Thyroid gland (tissue), 4 donors: Measurements from ENCODE around the gene MGMT. TPM values are rescaled to one million over a fixed set of nuclear protein-coding genes. Genes with fewer than 3 reads are reported as not detected.

ENCODE experiments used
- DNase-seq, 2 donors: peaks; one replicate each; pipeline ENCODE4 v3.0.0-alpha.2; 2019
- H3K27ac ChIP-seq, 3 donors: fragments of 200-600 bp; sonication (generic); 1 replicate in 2 of 3; 2 replicates in 1 of 3; pipeline ENCODE4 v1.5.1; 2016 to 2019; ENCODE audit warnings: mild to moderate bottlenecking in 1 of 3, moderate library complexity in 1 of 3
- H3K27me3 ChIP-seq: fragments of 200-600 bp; sonication (generic); one replicate; pipeline ENCODE4 v1.5.1; 2019
- H3K36me3 ChIP-seq, 2 donors: fragments of 200-600 bp; sonication (generic); one replicate each; pipeline ENCODE4 v1.5.1; 2016 to 2019
- H3K4me1 ChIP-seq, 2 donors: fragments of 200-600 bp; sonication (generic); one replicate each; pipeline ENCODE4 v1.5.1; 2017 to 2019
- H3K4me3 ChIP-seq, 3 donors: fragments of 200-600 bp; sonication (generic); replicated peaks in 1 of 3; 1 replicate in 2 of 3; 2 replicates in 1 of 3; pipeline ENCODE4 v1.5.1; 2016; ENCODE audit warnings: mild to moderate bottlenecking in 1 of 3
- H3K9me3 ChIP-seq: fragments of 200-600 bp; sonication (generic); one replicate; pipeline ENCODE4 v1.5.1; 2017
- CTCF ChIP-seq, 6 experiments: fragments of 200-600 bp in 3 of 6; fragments of 450-650 bp in 3 of 6; sonication (generic) in 3 of 6; IDR thresholded peaks; one replicate each; pipeline ENCODE4 v1.5.1; 2016 to 2019; ENCODE audit warnings: antibody characterized with exemption in 6 of 6, mild to moderate bottlenecking in 2 of 6, inconsistent platforms in 1 of 6, moderate library complexity in 1 of 6
- POLR2A ChIP-seq, 2 donors: fragments of 450-650 bp; IDR thresholded peaks; one replicate each; pipeline ENCODE4 v1.6.1; 2017; ENCODE audit warnings: antibody characterized with exemption in 2 of 2, mild to moderate bottlenecking in 2 of 2, moderate library complexity in 1 of 2
- WGBS, 2 donors: methylation state at CpG; one replicate each; pipeline ENCODE4 v1.1.5; 2017; 5-methylcytosine and 5-hydroxymethylcytosine counted together
- intact Hi-C: fragments of 100-400 bp; cut with DNase I; formaldehyde crosslinking; loops from one replicate; pipeline ENCODE4 v1.15.1; 2023
- total RNA-seq, 4 donors: library from RNA; depleted of rRNA; stranded (reverse); fragments of >200 nt; gene quantifications; one replicate each; pipeline ENCODE4 v1.2.3, GENCODE V29; 2016

The MGMT gene
- total RNA-seq, 4 donors from 2014 or later, result 17.6 to 48.7 (median 30.7) TPM

GRCh38 chr10:129631870-129632623, 165.0 kb downstream of the MGMT start:
- WGBS, 2 donors, result 90 to 91% methylated on average over 17 of the region's 17 CpGs
- TF ChIP-seq POLR2A (IDR thresholded peaks at IDR 0.05) (no peak), CTCF (IDR thresholded peaks at IDR 0.05) (no peak)
- no peaks in the 10 kb centered on the region for H3K36me3 ChIP-seq
- no peak overlapping the region for H3K27ac ChIP-seq
- no peaks in the 10 kb centered on the region for H3K27me3 ChIP-seq
- DNase-seq, result no peak
- no peaks in the 10 kb centered on the region for H3K9me3 ChIP-seq
- H3K4me3 ChIP-seq, result no peak overlapping the region
- intact Hi-C loops, result no loop called here
- no peaks in the 10 kb centered on the region for H3K4me1 ChIP-seq

DNA sequence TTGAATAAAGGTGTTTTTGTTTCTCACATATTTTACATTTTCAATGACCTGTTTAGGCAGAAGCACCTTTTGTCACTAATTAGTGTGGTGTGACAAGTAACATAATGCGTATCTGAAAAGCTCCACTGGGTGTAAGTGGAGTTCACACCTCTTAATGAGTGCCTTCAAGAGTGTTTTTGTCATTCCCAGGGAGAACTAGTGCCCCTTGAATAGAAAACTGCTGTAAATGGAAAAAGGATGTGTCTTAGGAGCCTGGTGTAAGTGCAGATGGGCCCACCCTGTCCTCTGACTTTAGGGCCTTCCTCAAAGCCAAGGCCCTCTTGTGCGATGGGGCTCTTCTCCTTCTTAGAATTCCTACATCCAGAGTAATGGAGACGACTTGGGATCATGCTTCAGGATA, 170.0 kb downstream of the MGMT start:
- Histone ChIP-seq H3K4me3 (no peak overlapping the region), H3K4me1 (no peaks in the 10 kb centered on the region), H3K36me3 (no peaks in the 10 kb centered on the region), H3K27ac (no peak overlapping the region), H3K27me3 (no peaks in the 10 kb centered on the region), H3K9me3 (no peaks in the 10 kb centered on the region)
- no peak for DNase-seq
- WGBS, 2 donors, result 90 to 94% methylated on average over 3 of the region's 3 CpGs
- no peak for TF ChIP-seq POLR2A (IDR thresholded peaks at IDR 0.05)
- no peak for TF ChIP-seq CTCF (IDR thresholded peaks at IDR 0.05)
- intact Hi-C loops, result no loop called here

DNA sequence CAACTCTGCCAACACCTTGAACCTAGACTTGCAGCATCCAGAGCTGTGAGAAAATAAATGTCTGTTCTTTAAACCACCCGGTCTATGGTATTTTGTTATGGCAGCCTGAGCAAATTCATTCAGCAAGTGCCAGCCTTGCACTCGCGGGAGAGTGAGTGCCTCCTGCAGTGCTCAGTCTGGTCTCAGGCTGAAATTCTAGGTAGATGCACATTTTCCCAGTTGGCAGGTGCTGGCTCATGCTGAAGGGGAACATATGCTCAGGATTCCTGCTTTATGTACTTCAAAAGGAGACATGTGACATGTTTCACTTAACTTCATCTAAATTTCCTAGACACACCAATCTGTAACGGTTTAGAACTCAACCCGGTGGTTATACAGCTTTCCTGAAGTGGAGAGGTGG, 170.8 kb downstream of the MGMT start:
- no peak for TF ChIP-seq CTCF (IDR thresholded peaks at IDR 0.05)
- TF ChIP-seq POLR2A (IDR thresholded peaks at IDR 0.05), result no peak
- 76 to 90% methylated on average over 5 of the region's 5 CpGs for WGBS, 2 donors
- intact Hi-C loops, result no loop called here

DNA sequence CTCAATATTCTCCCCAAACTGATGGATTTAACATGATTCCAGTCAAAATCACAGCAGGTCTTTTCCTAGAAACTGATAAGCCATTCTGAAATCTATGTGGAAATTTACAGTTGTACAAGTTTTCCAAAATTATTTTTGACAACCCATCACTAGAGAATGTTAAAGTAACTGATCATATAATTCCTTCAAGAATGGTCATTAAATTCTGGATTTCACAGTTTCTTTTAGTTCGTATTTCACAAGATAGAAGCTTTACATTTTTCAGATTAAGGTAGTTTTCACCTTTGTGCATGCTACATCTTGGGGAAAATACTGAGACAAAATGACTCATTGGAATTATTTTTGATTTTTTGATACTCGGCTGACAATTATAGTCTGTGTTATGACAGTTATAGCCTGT, 174.3 kb downstream of the MGMT start:
- H3K27me3 ChIP-seq, result no peaks in the 10 kb centered on the region

More for the DNA sequence above, 170.8 kb downstream of the MGMT start:
- Histone ChIP-seq H3K4me1 (no peaks in the 10 kb centered on the region), H3K4me3 (no peak overlapping the region), H3K27me3 (no peaks in the 10 kb centered on the region), H3K27ac (no peak overlapping the region), H3K36me3 (no peaks in the 10 kb centered on the region), H3K9me3 (no peaks in the 10 kb centered on the region)
- no peak for DNase-seq

More for the DNA sequence above, 174.3 kb downstream of the MGMT start:
- H3K27ac ChIP-seq, result no peak overlapping the region
- TF ChIP-seq POLR2A (IDR thresholded peaks at IDR 0.05) (no peak), CTCF (IDR thresholded peaks at IDR 0.05) (no peak)
- no peaks in the 10 kb centered on the region for H3K4me1 ChIP-seq
- DNase-seq, result no peak
- no peak overlapping the region for H3K4me3 ChIP-seq
- 94 to 96% methylated on average over 2 of the region's 2 CpGs for WGBS, 2 donors
- H3K9me3 ChIP-seq, result no peaks in the 10 kb centered on the region
- H3K36me3 ChIP-seq, result no peaks in the 10 kb centered on the region
- intact Hi-C loops, result no loop called here
